Testis (tissue), 3 donors: ENCODE results near the gene GRM8. TPM values are rescaled to one million over a fixed set of nuclear protein-coding genes. Genes with fewer than 3 reads are reported as not detected.

Source experiments
- DNase-seq: peaks from one replicate; pipeline ENCODE4 v3.0.0-alpha.2; 2019
- H3K27ac ChIP-seq, 2 donors: fragments of 200-600 bp; sonication (generic); one replicate each; pipeline ENCODE4 v1.5.1; 2019
- H3K27me3 ChIP-seq: fragments of 200-600 bp; sonication (generic); one replicate; pipeline ENCODE4 v1.5.1; 2019
- H3K36me3 ChIP-seq: fragments of 200-600 bp; sonication (generic); one replicate; pipeline ENCODE4 v1.5.1; 2017; ENCODE audit warnings: low read depth; ENCODE audit errors: missing control alignments
- H3K4me1 ChIP-seq: fragments of 200-600 bp; sonication (generic); one replicate; pipeline ENCODE4 v1.5.1; 2019
- H3K4me3 ChIP-seq, 2 donors: fragments of 200-600 bp; sonication (generic); one replicate each; pipeline ENCODE4 v1.5.1; 2017 to 2019
- H3K9me3 ChIP-seq: fragments of 200-600 bp; sonication (generic); one replicate; pipeline ENCODE4 v1.5.1; 2017
- POLR2A ChIP-seq: fragments of 450-650 bp; IDR thresholded peaks from one replicate; pipeline ENCODE4 v1.6.1; 2017; ENCODE audit warnings: antibody characterized with exemption, mild to moderate bottlenecking, moderate library complexity
- WGBS, 2 donors: methylation state at CpG; one replicate each; pipeline ENCODE4 v1.1.5; 2018; 5-methylcytosine and 5-hydroxymethylcytosine counted together
- intact Hi-C: fragments of 100-400 bp; cut with DNase I; formaldehyde crosslinking; loops from one replicate; pipeline ENCODE4 v1.15.1; 2023; ENCODE audit warnings: low total_unique reads
- microRNA counts, 2 donors: library from miRNA; unstranded; fragments of <30 nt; microRNA quantifications; one replicate each; lab custom pipeline; 2016
- microRNA-seq, 2 donors: library from miRNA; unstranded; fragments of <30 nt; microRNA quantifications; one replicate each; pipeline ENCODE4, GENCODE V29; 2016; ENCODE audit warnings: borderline number of aligned reads in 2 of 2, borderline replicate concordance in 1 of 2
- polyA plus RNA-seq: library from polyadenylated mRNA; stranded (reverse); fragments of 350-450 nt; fragmentation: Illumina TruSeq; extraction: RNeasy Lipid Tissue Mini Kit (QIAGEN cat#74804); gene quantifications from one replicate; pipeline ENCODE4 v1.2.3, GENCODE V29; 2014; ENCODE audit warnings: low read depth, low replicate concordance; ENCODE audit not compliant: insufficient read depth
- small RNA-seq, 2 donors: library from RNA; depleted of rRNA; stranded (forward); fragments of <200 nt; gene quantifications; one replicate each; pipeline ENCODE3, GENCODE V24; 2016
- total RNA-seq, 2 donors: library from RNA; depleted of rRNA; stranded (reverse); fragments of >200 nt; gene quantifications; one replicate each; pipeline ENCODE4 v1.2.3, GENCODE V29; 2016
- TF ChIP-seq, protein P1 (sequence below), 3 experiments: fragments of 450-650 bp in 2 of 3; fragments of 200-600 bp in 1 of 3; sonication (generic) in 1 of 3; IDR thresholded peaks; one replicate each; pipeline ENCODE4 v1.5.1; 2016 to 2019; ENCODE audit warnings: antibody characterized with exemption in 3 of 3, mild to moderate bottlenecking in 2 of 3, moderate library complexity in 1 of 3

Gene GRM8
- total and polyA plus RNA-seq, 3 donors from 2014 or later: 7.1 to 8.2 (median 7.1) TPM

DNA sequence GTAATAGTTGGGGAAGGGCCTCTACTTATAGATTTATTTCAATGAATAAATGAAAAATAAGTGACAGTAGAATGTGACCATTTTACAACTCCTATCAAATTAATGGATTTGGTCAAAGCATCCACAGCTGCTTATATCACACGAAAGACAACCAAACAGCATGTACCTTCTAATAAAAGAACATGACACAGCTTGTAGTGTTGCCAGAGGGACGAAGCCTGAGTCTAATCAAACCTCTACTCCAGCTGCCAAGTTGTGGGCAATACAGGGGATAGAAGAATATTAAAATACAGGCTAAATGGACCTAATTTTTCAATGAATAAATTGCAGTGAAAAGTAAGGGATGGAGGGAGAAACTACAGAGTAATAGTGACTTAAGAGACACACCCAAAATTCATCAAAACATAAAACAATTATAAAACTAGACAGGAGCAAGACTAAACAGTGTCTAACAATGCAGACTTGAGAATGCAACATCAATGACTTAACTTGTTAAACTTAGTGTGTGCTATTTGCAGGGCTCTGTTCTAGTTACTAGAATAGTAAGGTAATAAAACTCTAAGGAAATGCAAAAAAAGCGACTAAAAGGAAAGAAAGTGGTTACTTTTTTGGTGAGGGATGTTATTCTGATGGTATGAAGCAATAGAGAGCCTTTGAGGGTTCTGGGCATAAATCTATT is 853.8 kb downstream of the GRM8 start:
- Histone ChIP-seq H3K4me3 (no peak overlapping the region), H3K36me3 (no peaks in the 10 kb centered on the region), H3K27ac (no peak overlapping the region), H3K27me3 (no peaks in the 10 kb centered on the region), H3K4me1 (no peaks in the 10 kb centered on the region), H3K9me3 (no peaks in the 10 kb centered on the region)
- intact Hi-C loops: no loop called here
- 75 to 88% methylated on average over 3 of the region's 3 CpGs for WGBS, 2 donors
- TF ChIP-seq, protein P1, sequence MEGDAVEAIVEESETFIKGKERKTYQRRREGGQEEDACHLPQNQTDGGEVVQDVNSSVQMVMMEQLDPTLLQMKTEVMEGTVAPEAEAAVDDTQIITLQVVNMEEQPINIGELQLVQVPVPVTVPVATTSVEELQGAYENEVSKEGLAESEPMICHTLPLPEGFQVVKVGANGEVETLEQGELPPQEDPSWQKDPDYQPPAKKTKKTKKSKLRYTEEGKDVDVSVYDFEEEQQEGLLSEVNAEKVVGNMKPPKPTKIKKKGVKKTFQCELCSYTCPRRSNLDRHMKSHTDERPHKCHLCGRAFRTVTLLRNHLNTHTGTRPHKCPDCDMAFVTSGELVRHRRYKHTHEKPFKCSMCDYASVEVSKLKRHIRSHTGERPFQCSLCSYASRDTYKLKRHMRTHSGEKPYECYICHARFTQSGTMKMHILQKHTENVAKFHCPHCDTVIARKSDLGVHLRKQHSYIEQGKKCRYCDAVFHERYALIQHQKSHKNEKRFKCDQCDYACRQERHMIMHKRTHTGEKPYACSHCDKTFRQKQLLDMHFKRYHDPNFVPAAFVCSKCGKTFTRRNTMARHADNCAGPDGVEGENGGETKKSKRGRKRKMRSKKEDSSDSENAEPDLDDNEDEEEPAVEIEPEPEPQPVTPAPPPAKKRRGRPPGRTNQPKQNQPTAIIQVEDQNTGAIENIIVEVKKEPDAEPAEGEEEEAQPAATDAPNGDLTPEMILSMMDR (IDR thresholded peaks at IDR 0.05): no peak
- TF ChIP-seq POLR2A: no peak
- no peak for DNase-seq

DNA sequence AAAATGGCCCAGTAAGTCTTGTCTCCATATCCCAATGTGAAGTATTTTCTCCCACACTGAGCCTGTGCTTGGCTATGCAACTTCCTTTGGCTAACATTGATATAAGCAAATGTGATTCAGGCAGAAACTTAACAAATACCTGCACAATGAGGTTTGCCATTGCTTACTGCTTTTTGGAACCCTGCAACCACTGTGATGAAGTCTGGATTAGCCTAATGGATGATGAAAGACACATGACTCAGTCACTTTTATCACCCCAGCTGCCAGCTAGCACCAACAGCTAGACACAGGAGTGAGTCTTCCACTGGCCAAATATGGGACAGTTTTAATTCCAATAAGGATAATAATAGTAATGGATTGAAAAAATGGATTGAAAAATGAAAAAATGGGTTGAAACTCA is 854.5 kb downstream of the GRM8 start:
- no peak for DNase-seq
- Histone ChIP-seq H3K9me3 (no peaks in the 10 kb centered on the region), H3K4me1 (no peaks in the 10 kb centered on the region), H3K27ac (no peak overlapping the region), H3K27me3 (no peaks in the 10 kb centered on the region), H3K4me3 (no peak overlapping the region), H3K36me3 (no peaks in the 10 kb centered on the region)
- TF ChIP-seq POLR2A: no peak
- TF ChIP-seq, protein P1 (IDR thresholded peaks at IDR 0.05): no peak
- intact Hi-C loops: no loop called here

- WGBS, 2 donors: 80 to 81% methylated on average over 7 of the region's 7 CpGs
- H3K4me1 ChIP-seq: no peaks in the 10 kb centered on the region
- TF ChIP-seq POLR2A: no peak
- TF ChIP-seq, protein P1 (IDR thresholded peaks at IDR 0.05): no peak
- intact Hi-C loops: no loop called here
- no peaks in the 10 kb centered on the region for H3K36me3 ChIP-seq
- H3K9me3 ChIP-seq: no peaks in the 10 kb centered on the region
- H3K27me3 ChIP-seq: no peaks in the 10 kb centered on the region
- H3K27ac ChIP-seq: no peak overlapping the region
- H3K4me3 ChIP-seq: no peak overlapping the region
- DNase-seq: no peak
Observed at GRCh38 chr7:126394406-126394805, 858.3 kb downstream of the GRM8 start.

MicroRNAs encoded within 50 kb of the gene (microRNA counts, 767-probe panel; counts per million panel counts)
- microRNA hsa-miR-592 (lab: Ali Mortazavi, UCI): 0 to 152 counts per million in 2 donors

Small RNA genes within 50 kb of the gene (microRNA-seq; reads per million reads assigned to microRNA genes)
- 0 to 14.5 reads per million in 2 donors for gene MIR592

Small RNA genes within 50 kb of the gene (small RNA-seq; reads per million reads assigned to genes)
- gene MIR592: 0 to 0.09 reads per million in 2 donors

Other genes with a start within 250 kb of the GRM8 start
- 10 to 100 TPM; 40.7 to 44.3 TPM for gene ZNF800, start 139.8 kb upstream of the GRM8 start, total RNA-seq
- 31.5 TPM for gene ZNF800, start 139.8 kb upstream of the GRM8 start, polyA plus RNA-seq